HFFc6 (cell line): Measurements from ENCODE around the gene RAD51C. TPM values are rescaled to one million over a fixed set of nuclear protein-coding genes. Genes with fewer than 3 reads are reported as not detected.
A peak's percentile ranks its signal among the peaks of the same experiment; 100 is the strongest.

ENCODE experiments used
- DNase-seq: peaks from one replicate; pipeline ENCODE4 v3.0.0-alpha.2; 2018
- H3K27ac Mint-ChIP-seq: 2 replicates; pipeline ENCODE4 v1.8.0; 2020; ENCODE audit warnings: mild to moderate bottlenecking, mixed read lengths
- H3K27me3 Mint-ChIP-seq: 2 replicates; pipeline ENCODE4 v1.8.0; 2021; ENCODE audit warnings: mild to moderate bottlenecking, moderate library complexity, mixed read lengths; ENCODE audit not compliant: insufficient read depth
- H3K36me3 Mint-ChIP-seq: 2 replicates; pipeline ENCODE4 v1.8.0; 2021; ENCODE audit warnings: low read depth, mixed read lengths
- H3K4me1 Mint-ChIP-seq: 2 replicates; pipeline ENCODE4 v1.8.0; 2020; ENCODE audit warnings: low read depth, mixed read lengths
- H3K4me3 Mint-ChIP-seq: 2 replicates; pipeline ENCODE4 v1.8.0; 2020; ENCODE audit warnings: mild to moderate bottlenecking, moderate library complexity, mixed read lengths
- H3K9me3 Mint-ChIP-seq: 2 replicates; pipeline ENCODE4 v1.8.0; 2020; ENCODE audit warnings: mild to moderate bottlenecking, mixed read lengths
- total RNA-seq, 6 experiments: library from RNA; stranded (reverse); fragmentation: NEBNext Ultra II Directional; extraction: Animal tissue kit (Norgen Biotek cat#: 25700); gene quantifications; 2 replicates in 1 of 6; 3 replicates in 5 of 6; pipeline ENCODE4 v1.2.3, GENCODE V29; 2021
- TF ChIP-seq, protein P1 (sequence below): fragments of 200-600 bp; sonication (generic); IDR thresholded peaks from 2 replicates; pipeline ENCODE4 v1.5.0; 2021; ENCODE audit warnings: antibody characterized with exemption, mild to moderate bottlenecking

RAD51C gene
- total RNA-seq, 6 experiments from 2014 or later, result 20.8 to 27.4 (median 24.8) TPM

DNA sequence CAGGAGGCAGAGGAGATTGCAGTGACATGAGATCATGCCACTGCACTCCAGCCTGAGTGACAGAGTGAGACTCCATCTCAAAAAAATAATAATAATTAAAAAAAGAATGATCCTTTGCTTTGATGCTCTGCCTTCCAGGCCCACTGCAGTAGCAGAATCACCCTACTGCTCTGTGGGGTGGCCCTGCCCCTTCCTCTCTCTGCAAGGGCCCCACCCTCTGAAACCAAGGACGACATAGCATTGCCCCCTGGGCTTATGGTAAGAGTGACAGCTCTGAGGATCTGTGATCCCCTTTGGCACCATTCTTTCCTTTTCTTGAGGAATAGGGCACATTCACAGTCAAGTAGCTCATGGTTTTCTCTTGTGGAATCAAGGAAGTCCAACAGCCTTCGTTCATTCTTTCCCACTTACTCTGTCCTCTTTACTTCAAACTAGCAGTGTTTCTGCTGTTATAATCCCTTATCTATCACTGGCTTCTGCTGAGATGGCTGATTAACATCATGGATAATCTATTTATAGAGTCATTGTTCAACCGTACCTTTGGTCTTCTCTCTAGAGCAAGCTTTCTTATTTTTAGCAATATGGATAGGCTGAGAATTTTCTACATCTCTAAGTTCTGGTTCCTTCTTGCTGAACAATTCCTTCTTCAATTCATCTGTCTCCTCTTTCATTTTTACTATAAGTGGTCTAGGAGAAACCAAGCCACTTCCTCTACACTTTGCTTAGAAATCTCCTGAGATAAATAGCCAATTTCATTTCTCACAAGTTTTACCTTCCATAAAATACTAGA, 14.1 kb downstream of the RAD51C start:
- Mint-ChIP-seq H3K9me3 (no peaks in the 10 kb centered on the region), H3K36me3 (no peaks in the 10 kb centered on the region), H3K27me3 (no peaks in the 10 kb centered on the region), H3K4me1 (peaks cover 11% of the 10 kb centered on the region), H3K4me3 (no peak overlapping the region), H3K27ac (no peak overlapping the region)
- no peak for DNase-seq
- TF ChIP-seq, protein P1, sequence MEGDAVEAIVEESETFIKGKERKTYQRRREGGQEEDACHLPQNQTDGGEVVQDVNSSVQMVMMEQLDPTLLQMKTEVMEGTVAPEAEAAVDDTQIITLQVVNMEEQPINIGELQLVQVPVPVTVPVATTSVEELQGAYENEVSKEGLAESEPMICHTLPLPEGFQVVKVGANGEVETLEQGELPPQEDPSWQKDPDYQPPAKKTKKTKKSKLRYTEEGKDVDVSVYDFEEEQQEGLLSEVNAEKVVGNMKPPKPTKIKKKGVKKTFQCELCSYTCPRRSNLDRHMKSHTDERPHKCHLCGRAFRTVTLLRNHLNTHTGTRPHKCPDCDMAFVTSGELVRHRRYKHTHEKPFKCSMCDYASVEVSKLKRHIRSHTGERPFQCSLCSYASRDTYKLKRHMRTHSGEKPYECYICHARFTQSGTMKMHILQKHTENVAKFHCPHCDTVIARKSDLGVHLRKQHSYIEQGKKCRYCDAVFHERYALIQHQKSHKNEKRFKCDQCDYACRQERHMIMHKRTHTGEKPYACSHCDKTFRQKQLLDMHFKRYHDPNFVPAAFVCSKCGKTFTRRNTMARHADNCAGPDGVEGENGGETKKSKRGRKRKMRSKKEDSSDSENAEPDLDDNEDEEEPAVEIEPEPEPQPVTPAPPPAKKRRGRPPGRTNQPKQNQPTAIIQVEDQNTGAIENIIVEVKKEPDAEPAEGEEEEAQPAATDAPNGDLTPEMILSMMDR, result no peak

DNA sequence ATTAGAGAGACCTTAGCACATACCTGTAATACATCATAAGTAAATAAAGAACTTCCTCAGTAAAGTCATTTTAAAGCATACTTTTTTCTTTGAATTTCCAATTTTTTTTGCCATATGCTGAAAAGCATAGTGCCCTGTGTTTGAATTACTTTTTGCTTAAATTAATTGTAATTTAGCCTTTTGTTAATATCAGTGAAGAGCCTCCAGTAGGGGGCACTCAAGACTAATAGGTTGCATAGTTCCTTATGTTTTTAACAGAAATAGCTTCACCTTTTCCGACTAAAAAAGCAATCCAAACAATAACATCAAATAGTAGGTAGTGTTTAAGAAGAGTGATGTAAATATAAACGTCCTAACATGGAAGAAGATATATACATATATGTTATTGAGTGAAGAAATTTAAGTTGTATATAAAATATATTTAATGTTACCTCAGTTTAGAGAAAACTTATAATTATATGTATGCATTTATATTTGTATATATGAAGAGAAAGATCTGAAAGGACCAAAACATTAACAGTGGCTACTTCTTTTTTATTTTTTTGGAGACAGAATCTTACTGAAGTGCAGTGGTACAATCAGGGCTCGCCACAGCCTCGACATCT, 18.6 kb downstream of the RAD51C start:
- Mint-ChIP-seq H3K27me3 (no peaks in the 10 kb centered on the region), H3K9me3 (no peaks in the 10 kb centered on the region), H3K4me1 (no peaks in the 10 kb centered on the region), H3K36me3 (no peaks in the 10 kb centered on the region), H3K4me3 (no peak overlapping the region), H3K27ac (no peak overlapping the region)
- TF ChIP-seq, protein P1, result peak; percentile 93
- DNase-seq, result peak; percentile 40

DNA sequence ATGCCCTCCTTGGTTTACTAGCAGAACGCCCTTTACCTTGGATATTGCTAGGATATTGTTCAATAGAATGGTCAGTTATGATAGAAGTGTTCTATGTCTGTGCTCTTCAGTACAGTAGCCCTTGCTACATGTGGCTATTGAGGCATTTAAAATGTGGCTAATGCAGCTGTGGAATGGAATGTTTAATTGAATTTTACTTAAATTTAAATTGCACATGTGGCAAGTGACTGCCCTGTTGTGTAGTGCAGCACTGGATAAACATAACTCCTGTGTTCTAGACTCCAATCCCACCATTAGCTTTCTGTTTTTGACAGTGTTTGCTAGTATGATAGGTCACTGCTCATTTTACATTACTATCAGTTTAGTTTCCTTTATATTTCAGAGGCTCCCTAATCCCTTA, 29.9 kb downstream of the RAD51C start:
- no peaks in the 10 kb centered on the region for H3K9me3 Mint-ChIP-seq

DNA sequence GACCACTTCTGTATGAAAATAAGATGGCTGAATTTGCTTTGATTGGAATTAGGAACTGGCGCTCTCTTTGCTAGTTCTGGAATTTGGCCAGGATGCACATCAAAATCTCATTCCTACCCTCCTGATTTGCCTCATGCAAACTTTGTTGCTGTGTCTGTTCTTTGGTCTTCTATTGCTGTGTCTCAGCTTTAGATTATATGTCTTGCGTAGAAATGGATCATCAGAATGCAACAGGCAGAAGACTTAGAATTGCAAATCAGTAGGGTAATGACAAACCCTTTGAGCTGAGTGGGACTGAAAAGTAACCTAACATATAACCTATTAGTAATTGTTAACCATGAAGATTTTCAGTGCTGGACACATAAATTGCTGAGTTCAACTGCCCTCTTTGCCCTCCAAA, 30.3 kb downstream of the RAD51C start:
- TF ChIP-seq, protein P1, result no peak
- H3K27me3 Mint-ChIP-seq, result no peaks in the 10 kb centered on the region
- no peaks in the 10 kb centered on the region for H3K4me1 Mint-ChIP-seq
- H3K9me3 Mint-ChIP-seq, result no peaks in the 10 kb centered on the region
- H3K27ac Mint-ChIP-seq, result no peak overlapping the region
- no peak for DNase-seq
- H3K4me3 Mint-ChIP-seq, result no peak overlapping the region
- H3K36me3 Mint-ChIP-seq, result no peaks in the 10 kb centered on the region

More for the DNA sequence above, 29.9 kb downstream of the RAD51C start:
- H3K4me3 Mint-ChIP-seq, result no peak overlapping the region
- TF ChIP-seq, protein P1, result no peak
- H3K4me1 Mint-ChIP-seq, result no peaks in the 10 kb centered on the region
- no peak for DNase-seq
- no peaks in the 10 kb centered on the region for H3K36me3 Mint-ChIP-seq
- no peaks in the 10 kb centered on the region for H3K27me3 Mint-ChIP-seq
- H3K27ac Mint-ChIP-seq, result no peak overlapping the region

DNA sequence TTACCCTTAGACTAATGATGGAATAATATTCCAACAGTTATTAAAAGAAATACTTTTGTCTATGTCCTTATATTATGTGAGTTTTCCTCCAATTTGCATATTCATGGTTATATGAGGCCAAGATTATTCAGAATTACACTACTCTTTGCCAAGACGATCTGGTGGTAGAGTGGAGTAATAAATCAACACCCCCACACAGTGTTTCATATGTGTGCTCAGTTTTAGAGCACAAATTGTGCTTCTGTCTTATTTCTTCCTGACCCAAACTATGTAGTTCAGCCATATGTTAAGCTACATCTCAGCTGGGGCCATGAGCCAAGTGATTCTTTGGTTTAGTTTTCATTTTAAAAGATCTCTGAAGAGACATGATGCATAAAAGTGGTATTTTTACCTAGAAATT, 36.4 kb downstream of the RAD51C start:
- no peaks in the 10 kb centered on the region for H3K36me3 Mint-ChIP-seq
- H3K4me3 Mint-ChIP-seq, result no peak overlapping the region
- no peaks in the 10 kb centered on the region for H3K4me1 Mint-ChIP-seq
- no peak overlapping the region for H3K27ac Mint-ChIP-seq
- TF ChIP-seq, protein P1, result no peak
- no peaks in the 10 kb centered on the region for H3K27me3 Mint-ChIP-seq
- H3K9me3 Mint-ChIP-seq, result no peaks in the 10 kb centered on the region
- no peak for DNase-seq
